HG02763 (cell line): Measurements from ENCODE around the gene INF2.
A peak's percentile ranks its signal among the peaks of the same experiment; 100 is the strongest.

ENCODE experiments used
- ATAC-seq: cut with Tn5 transposase; IDR thresholded peaks from one replicate; pipeline ENCODE4 v1.9.1; 2021; ENCODE audit warnings: mild to moderate bottlenecking, moderate library complexity; ENCODE audit not compliant: unreplicated experiment

INF2 gene

DNA sequence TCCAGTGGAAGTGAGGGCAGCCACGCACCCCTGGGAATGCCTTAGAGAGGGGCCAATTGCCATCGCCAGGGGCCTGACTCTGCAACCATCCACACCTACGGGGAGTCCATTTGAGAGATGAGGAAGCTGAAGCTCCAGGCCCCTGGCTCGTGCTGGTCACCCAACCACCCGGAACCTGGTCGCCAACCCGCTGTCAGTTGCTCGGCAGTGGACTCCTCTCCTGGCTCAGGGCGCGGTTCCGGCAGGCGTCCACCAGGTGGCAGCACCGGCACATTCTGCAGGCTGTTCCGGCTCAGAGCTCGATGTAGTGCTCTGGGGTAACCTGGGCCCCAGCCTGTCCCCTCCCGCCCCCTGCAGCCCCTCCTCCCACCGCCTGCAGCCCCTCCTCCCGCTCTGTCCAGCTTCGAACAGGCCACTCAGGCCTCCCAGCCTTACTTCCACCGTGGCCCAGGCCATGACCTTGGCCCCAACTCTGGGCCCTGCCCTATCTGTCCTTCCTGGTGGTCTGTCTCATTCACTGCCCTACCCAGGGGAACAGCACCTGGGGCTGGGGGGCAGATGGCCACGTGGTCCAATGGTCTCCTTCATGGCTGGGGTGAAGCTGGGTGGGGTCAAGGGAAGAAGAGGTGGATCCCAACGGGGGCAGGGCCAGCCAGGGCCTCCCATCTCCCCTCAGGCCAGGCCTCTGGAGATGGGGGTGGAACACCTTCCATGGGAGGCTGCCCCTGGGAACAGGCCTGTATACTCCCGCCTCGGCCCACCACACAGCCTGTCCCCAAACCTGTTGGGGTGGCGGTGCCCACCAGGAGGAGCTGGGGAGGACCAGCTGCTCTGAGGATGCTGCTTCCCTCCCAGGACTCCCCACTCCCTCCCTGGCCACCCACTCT is 79.3 kb downstream of the INF2 start:
- peak; percentile 52 for ATAC-seq

DNA sequence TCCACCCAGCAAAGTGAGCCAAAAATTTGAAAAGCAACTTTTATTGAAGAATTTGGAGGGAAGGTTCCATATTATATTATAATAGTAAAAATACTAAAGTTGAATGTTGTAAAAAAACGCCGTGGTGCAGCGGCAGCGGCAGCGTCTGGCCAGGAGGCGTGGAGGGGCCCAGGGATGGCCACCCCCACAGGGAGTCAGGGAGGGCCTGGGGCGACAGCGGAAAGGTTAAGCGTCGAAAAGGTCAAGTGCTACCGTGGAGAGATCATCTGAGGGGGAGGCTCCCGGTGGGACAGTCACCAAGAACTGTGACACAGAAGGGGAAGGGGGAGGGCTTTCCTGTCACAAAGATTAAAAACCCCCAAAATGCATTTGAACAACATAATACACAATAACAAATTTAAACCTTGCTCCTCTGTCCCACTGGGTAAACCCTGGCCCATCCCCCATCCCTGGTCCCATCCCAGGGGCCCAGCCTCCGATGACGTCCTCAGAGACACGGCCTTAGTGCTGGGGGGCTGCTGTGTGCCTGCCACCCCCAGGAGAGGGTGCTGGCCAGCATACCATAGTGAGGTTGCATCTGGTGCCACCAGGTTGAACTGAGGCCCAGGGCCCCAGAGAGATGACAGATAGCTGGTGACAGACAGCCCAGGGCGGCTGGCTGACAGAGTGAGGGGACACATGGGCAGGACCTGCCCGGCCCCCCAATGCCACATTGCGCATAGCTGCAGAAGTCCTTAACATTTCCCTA is 80.1 kb downstream of the INF2 start:
- no peak for ATAC-seq

DNA sequence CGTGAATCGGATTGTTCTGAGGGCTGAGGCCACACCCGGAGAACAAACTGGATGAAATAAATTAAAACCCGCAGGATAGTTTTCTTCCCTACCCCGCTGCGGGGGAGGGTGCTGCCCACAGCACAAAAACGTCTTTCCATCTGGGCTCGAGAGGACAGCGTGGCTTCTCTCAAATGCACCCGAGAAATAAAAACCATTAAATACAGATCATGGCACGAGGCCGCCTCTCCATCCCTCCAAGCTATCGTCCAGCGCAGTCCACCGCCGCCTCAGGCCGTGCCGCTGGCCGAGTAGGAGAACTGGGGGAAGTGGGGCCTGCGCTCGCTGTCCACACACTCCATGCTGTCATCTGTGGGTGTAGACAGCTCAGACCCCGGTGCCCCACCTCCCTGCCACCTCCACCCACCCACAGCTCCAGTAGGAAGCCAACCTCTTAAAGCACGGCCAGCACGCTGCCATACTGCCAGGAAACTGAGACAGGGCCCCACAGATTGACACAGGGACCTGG is 80.7 kb downstream of the INF2 start:
- no peak for ATAC-seq

DNA sequence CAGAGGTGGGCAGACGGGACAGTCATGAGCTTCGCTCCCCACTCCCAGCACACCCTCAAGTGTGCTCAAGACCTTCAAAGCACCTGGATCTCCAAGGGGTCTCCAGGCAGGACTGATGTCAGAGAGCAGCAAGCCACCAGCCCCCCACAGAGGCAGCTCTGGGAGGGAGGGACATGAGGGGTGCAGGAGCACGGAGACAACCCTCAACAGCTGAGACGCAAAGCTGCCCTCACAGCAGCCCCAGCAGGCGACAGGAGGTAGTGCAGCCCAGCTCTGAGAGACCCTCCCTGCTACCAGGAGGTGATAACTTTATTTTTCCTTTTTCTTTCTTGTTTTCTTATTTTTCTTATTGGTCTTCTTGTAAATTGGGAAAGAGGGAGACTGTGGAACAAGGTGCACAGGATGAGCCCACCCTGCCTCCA is 81.4 kb downstream of the INF2 start:
- no peak for ATAC-seq

DNA sequence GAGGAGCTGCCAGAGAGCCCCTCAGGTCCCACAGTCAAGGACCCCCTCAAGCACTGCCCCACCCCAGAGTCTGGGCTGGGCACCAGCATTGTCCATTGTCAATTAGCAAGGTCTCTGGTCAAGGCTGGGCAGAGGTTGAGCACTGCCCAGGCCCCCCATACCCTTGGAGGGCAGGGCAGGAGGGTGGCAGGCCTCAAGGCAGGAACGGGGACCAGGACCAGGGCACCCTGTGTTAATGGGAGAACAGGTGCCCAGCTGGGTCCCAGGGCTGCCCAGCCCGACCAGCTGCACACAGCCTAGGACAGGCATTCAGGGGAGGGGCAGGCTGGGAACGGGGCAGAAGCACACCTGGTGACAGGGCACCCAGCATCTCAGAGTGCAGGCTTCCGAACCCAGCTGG is 82.0 kb downstream of the INF2 start:
- ATAC-seq, result no peak
